GM12878 (cell line): ENCODE results near the gene RPS6KA3. TPM values are rescaled to one million over a fixed set of nuclear protein-coding genes. Genes with fewer than 3 reads are reported as not detected.

Experiments
- ATAC-seq: fragments of 200-7000 bp; cut with Tn5 transposase; 3 replicates; pipeline ENCODE4 v1.9.1; 2020; ENCODE audit warnings: mild to moderate bottlenecking, moderate library complexity
- BruUV-seq: library from RNA; stranded (reverse); fragments of 400-500 nt; replicated peaks from 2 replicates; lab custom pipeline; 2021; lab: Mats Ljungman, UMichigan
- CTCF ChIA-PET: fragments of 300-600 bp; sonication (Branson Sonifier 250); formaldehyde crosslinking; extraction: SDS; loops from one replicate; lab custom pipeline; 2021; ENCODE audit warnings: inconsistent platforms; lab: Yijun Ruan, JAX
- POLR2A ChIA-PET: fragments of 350-600 bp; formaldehyde crosslinking; extraction: SDS; loops from one replicate; lab custom pipeline; 2021; ENCODE audit warnings: inconsistent platforms; lab: Charles Lee
- RAD21 ChIA-PET: fragments of 300-600 bp; sonication (Branson Sonifier 250); formaldehyde crosslinking; loops from one replicate; lab custom pipeline; 2023; ENCODE audit warnings: antibody characterized with exemption; ENCODE audit not compliant: unreplicated experiment; lab: Charles Lee
- SMC1A ChIA-PET: fragments of 300-600 bp; sonication (Branson Sonifier 250); formaldehyde crosslinking; loops from one replicate; lab custom pipeline; 2023; ENCODE audit not compliant: unreplicated experiment, uncharacterized antibody; lab: Charles Lee
- DNase-seq: peaks from one replicate; pipeline ENCODE4 v3.0.0-alpha.2; 2011; ENCODE audit warnings: low read depth, low spot score
- FAIRE-seq: peaks from 3 replicates; lab custom pipeline; 2011; peaks lifted over from hg19 to GRCh38; lab: Jason Lieb, UNC
- H2AFZ ChIP-seq: 2 replicates; pipeline ENCODE4 v1.6.0; 2011; ENCODE audit warnings: low read depth, low read length, control low read depth; ENCODE audit not compliant: control insufficient read depth
- H3K27ac ChIP-seq: 2 replicates; pipeline ENCODE4 v1.5.1; 2011; ENCODE audit warnings: control low read depth; ENCODE audit not compliant: control insufficient read depth, insufficient read depth
- H3K27me3 ChIP-seq, 2 experiments: replicated peaks in 1 of 2; 2 replicates each; pipeline versions ENCODE4 v1.6.0 to v1.6.1; 2011; ENCODE audit warnings: low read length in 1 of 2; ENCODE audit not compliant: control insufficient read depth in 2 of 2, insufficient read depth in 2 of 2
- H3K36me3 ChIP-seq, 2 experiments: 2 replicates each; pipeline ENCODE4 v1.5.1; 2011; ENCODE audit warnings: low read length in 1 of 2; ENCODE audit not compliant: control insufficient read depth in 2 of 2, insufficient read depth in 2 of 2
- H3K4me1 ChIP-seq: 2 replicates; pipeline ENCODE4 v1.6.1; 2011; ENCODE audit warnings: mild to moderate bottlenecking, low read length, moderate library complexity, mixed read lengths; ENCODE audit not compliant: control insufficient read depth, insufficient read depth
- H3K4me2 ChIP-seq: 2 replicates; pipeline ENCODE4 v1.6.0; 2011; ENCODE audit warnings: control low read depth; ENCODE audit not compliant: control insufficient read depth, insufficient read depth
- H3K4me3 ChIP-seq: fragments of 200-600 bp; sonication (generic); 2 replicates; pipeline ENCODE4 v1.5.1; 2016
- H3K79me2 ChIP-seq: 2 replicates; pipeline ENCODE4 v1.6.0; 2011; ENCODE audit warnings: low read length; ENCODE audit not compliant: control insufficient read depth, insufficient read depth
- H3K9ac ChIP-seq: 2 replicates; pipeline ENCODE4 v1.8.0; 2011; ENCODE audit warnings: low read length, control low read depth, mixed read lengths; ENCODE audit not compliant: control insufficient read depth, insufficient read depth
- H3K9me3 ChIP-seq: replicated peaks from 3 replicates; pipeline ENCODE4 v1.5.1; 2011; ENCODE audit warnings: mild to moderate bottlenecking, low read length; ENCODE audit not compliant: control insufficient read depth, insufficient read depth
- H4K20me1 ChIP-seq: 2 replicates; pipeline ENCODE4 v1.6.0; 2011; ENCODE audit not compliant: control insufficient read depth, insufficient read depth
- JUND ChIP-seq: IDR thresholded peaks from 2 replicates; pipeline ENCODE4 v1.6.1; 2012; ENCODE audit warnings: low read depth, mild to moderate bottlenecking, low read length, improper control_type of control experiment, moderate library complexity
- MTA3 ChIP-seq: IDR thresholded peaks from 2 replicates; pipeline ENCODE4 v1.6.1; 2012; ENCODE audit warnings: low read length, inconsistent platforms, borderline replicate concordance
- NFYA ChIP-seq: IDR thresholded peaks from 2 replicates; pipeline ENCODE4 v1.6.1; 2011; ENCODE audit warnings: low read depth, mild to moderate bottlenecking, low read length, improper control_type of control experiment, borderline replicate concordance
- NFYB ChIP-seq: IDR thresholded peaks from 2 replicates; pipeline ENCODE4 v1.6.1; 2011; ENCODE audit warnings: low read depth, mild to moderate bottlenecking, low read length, improper control_type of control experiment, moderate library complexity; ENCODE audit not compliant: insufficient read depth
- NR2C2 ChIP-seq: IDR thresholded peaks from 2 replicates; pipeline ENCODE4 v1.6.1; 2011; ENCODE audit warnings: borderline replicate concordance, low read depth; ENCODE audit not compliant: control insufficient read depth, insufficient read length
- PAX8 ChIP-seq: fragments of 450-650 bp; IDR thresholded peaks from 2 replicates; pipeline ENCODE4 v1.6.1; 2017; ENCODE audit warnings: mild to moderate bottlenecking, moderate library complexity
- SIN3A ChIP-seq: IDR thresholded peaks from 2 replicates; pipeline ENCODE4 v1.6.1; 2012; ENCODE audit warnings: low read depth, low read length, improper control_type of control experiment
- SPI1 ChIP-seq: IDR thresholded peaks from 2 replicates; pipeline ENCODE4 v1.6.1; 2011; ENCODE audit warnings: low read depth, mild to moderate bottlenecking, low read length, moderate library complexity, borderline replicate concordance; ENCODE audit not compliant: insufficient read depth
- TCF3 ChIP-seq: IDR thresholded peaks from 2 replicates; pipeline ENCODE4 v1.6.1; 2012; ENCODE audit warnings: low read depth, mild to moderate bottlenecking, low read length, borderline replicate concordance; ENCODE audit not compliant: insufficient read depth
- ZNF207 ChIP-seq: fragments of 450-650 bp; IDR thresholded peaks from 2 replicates; pipeline ENCODE4 v1.6.1; 2014; ENCODE audit warnings: antibody characterized with exemption, mild to moderate bottlenecking, borderline replicate concordance
- ZNF217 ChIP-seq: fragments of 450-650 bp; IDR thresholded peaks from 2 replicates; pipeline ENCODE4 v1.6.1; 2017; ENCODE audit warnings: antibody characterized with exemption, mild to moderate bottlenecking
- WGBS: methylation state at CpG from one replicate; pipeline ENCODE4 v1.1.6; 2016; ENCODE audit warnings: low lambda C conversion rate; ENCODE audit not compliant: insufficient replicate concordance, insufficient coverage; ENCODE audit errors: missing lambda C conversion rate; 5-methylcytosine and 5-hydroxymethylcytosine counted together
- in situ Hi-C: fragments of 300-500 bp; cut with MboI; formaldehyde crosslinking; loops from 9 replicates; pipeline ENCODE4 v1.14.3; 2018; ENCODE audit warnings: mixed read lengths
- intact Hi-C: fragments of 100-400 bp; cut with micrococcal nuclease; formaldehyde crosslinking; loops from one replicate; pipeline ENCODE4 v1.14.2; 2022; ENCODE audit not compliant: unreplicated experiment
- polyA plus RNA-seq, 11 experiments: library from polyadenylated mRNA; depleted of rRNA in 4 of 11; unstranded in 6 of 11; stranded (reverse) in 5 of 11; fragments of >200 nt; fragmentation: Nextera tagmentation in 4 of 11; fragmentation: Illumina TruSeq in 1 of 11; extraction: Ambion mirVana in 4 of 11; extraction: Trizol in 1 of 11; gene quantifications; 1 replicate in 1 of 11; 2 replicates in 10 of 11; pipeline versions ENCODE4 v1.2.1 to v1.2.3, GENCODE V29; 2011 to 2016; ENCODE audit warnings: inconsistent platforms in 2 of 11, missing spikeins in 2 of 11, low read depth in 1 of 11
- total RNA-seq, 4 experiments: library from RNA; depleted of rRNA in 3 of 4; stranded (reverse); fragments of >200 nt in 3 of 4; fragmentation: Illumina TruSeq in 1 of 4; extraction: Trizol in 1 of 4; gene quantifications; 2 replicates each; pipeline versions ENCODE4 v1.2.1 to v1.2.3, GENCODE V29; 2013 to 2021
- TF ChIP-seq, protein P1 (sequence below): IDR thresholded peaks from 2 replicates; pipeline ENCODE4 v1.6.1; 2012; ENCODE audit warnings: mild to moderate bottlenecking, low read depth, low read length
- TF ChIP-seq, protein P2 (sequence below): fragments of 450-650 bp; IDR thresholded peaks from 2 replicates; pipeline ENCODE4 v1.6.1; 2016; ENCODE audit warnings: mild to moderate bottlenecking

Gene RPS6KA3
- total and polyA plus RNA-seq, 10 of the 15 experiments (the other 5 are each of a cell fraction or from before 2014, with no cell fraction given): 2.8 to 35.6 (median 15.8) TPM

DNA sequence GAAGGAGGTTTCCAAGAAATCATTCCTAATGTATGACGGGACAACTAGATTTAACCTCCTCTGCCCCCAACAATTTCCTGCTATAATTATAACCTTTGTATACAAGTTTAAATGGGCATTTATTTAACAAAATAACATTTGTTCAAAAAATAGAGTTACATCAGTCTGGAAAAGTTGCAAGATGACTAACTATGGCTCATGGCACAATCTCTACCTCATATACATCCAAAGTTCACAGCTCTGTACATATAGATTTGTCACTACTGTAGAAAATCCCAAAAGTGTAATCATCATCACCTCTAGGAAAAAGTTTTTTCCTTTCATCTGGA, 3.8 kb upstream of the RPS6KA3 start:
- no peak for DNase-seq
- Histone ChIP-seq H4K20me1 (no peaks in the 10 kb centered on the region), H3K79me2 (peaks cover 7% of the 10 kb centered on the region), H3K4me2 (no peak overlapping the region), H3K4me3 (no peak overlapping the region), H3K9ac (no peak overlapping the region), H3K27me3 (peaks cover 2 to 6% of the 10 kb centered on the region in 2 experiments; a peak in 2 of 4 replicates), H3K4me1 (no peaks in the 10 kb centered on the region), H3K9me3 (no peaks in the 10 kb centered on the region; the same call in 1 of the 3 replicates), H2AFZ (no peak overlapping the region), H3K36me3 (no peaks in the 10 kb centered on the region), H3K27ac (no peak overlapping the region)
- in situ Hi-C loops: no loop called here
- POLR2A ChIA-PET: no interaction called here
- FAIRE-seq: no peak
- SMC1A ChIA-PET: no interaction called here
- 100% methylated on average over 1 of the region's 1 CpG for WGBS
- no TSS peak for BruUV-seq
- TF ChIP-seq NR2C2 (no peak), SPI1 (no peak), PAX8 (no peak), MTA3 (no peak), SIN3A (no peak), JUND (no peak), ZNF207 (no peak), TCF3 (no peak), NFYB (no peak), ZNF217 (no peak), NFYA (no peak)
- TF ChIP-seq, protein P1, sequence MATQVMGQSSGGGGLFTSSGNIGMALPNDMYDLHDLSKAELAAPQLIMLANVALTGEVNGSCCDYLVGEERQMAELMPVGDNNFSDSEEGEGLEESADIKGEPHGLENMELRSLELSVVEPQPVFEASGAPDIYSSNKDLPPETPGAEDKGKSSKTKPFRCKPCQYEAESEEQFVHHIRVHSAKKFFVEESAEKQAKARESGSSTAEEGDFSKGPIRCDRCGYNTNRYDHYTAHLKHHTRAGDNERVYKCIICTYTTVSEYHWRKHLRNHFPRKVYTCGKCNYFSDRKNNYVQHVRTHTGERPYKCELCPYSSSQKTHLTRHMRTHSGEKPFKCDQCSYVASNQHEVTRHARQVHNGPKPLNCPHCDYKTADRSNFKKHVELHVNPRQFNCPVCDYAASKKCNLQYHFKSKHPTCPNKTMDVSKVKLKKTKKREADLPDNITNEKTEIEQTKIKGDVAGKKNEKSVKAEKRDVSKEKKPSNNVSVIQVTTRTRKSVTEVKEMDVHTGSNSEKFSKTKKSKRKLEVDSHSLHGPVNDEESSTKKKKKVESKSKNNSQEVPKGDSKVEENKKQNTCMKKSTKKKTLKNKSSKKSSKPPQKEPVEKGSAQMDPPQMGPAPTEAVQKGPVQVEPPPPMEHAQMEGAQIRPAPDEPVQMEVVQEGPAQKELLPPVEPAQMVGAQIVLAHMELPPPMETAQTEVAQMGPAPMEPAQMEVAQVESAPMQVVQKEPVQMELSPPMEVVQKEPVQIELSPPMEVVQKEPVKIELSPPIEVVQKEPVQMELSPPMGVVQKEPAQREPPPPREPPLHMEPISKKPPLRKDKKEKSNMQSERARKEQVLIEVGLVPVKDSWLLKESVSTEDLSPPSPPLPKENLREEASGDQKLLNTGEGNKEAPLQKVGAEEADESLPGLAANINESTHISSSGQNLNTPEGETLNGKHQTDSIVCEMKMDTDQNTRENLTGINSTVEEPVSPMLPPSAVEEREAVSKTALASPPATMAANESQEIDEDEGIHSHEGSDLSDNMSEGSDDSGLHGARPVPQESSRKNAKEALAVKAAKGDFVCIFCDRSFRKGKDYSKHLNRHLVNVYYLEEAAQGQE: no peak
- TF ChIP-seq, protein P2, sequence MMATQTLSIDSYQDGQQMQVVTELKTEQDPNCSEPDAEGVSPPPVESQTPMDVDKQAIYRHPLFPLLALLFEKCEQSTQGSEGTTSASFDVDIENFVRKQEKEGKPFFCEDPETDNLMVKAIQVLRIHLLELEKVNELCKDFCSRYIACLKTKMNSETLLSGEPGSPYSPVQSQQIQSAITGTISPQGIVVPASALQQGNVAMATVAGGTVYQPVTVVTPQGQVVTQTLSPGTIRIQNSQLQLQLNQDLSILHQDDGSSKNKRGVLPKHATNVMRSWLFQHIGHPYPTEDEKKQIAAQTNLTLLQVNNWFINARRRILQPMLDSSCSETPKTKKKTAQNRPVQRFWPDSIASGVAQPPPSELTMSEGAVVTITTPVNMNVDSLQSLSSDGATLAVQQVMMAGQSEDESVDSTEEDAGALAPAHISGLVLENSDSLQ: no peak
- CTCF ChIA-PET: no interaction called here
- intact Hi-C loops: no loop called here
- RAD21 ChIA-PET: no interaction called here
- no peak for ATAC-seq
